Neural cell (in vitro differentiated cells): ENCODE measurements around the gene IGF2R. TPM values are rescaled to one million over a fixed set of nuclear protein-coding genes. Genes with fewer than 3 reads are reported as not detected.

Source experiments
- H2AFZ ChIP-seq: fragments of 200-600, 300-800 bp; sonication (generic), shearing (Covaris generic); 2 replicates; pipeline ENCODE4 v1.6.0; 2014; ENCODE audit warnings: low read depth, mild to moderate bottlenecking, antibody characterized with exemption, low read length, moderate library complexity
- H3F3A ChIP-seq: fragments of 200-600 bp; shearing (Covaris generic); 2 replicates; pipeline ENCODE4 v1.6.1; 2016; ENCODE audit warnings: mild to moderate bottlenecking, moderate library complexity, mixed read lengths, antibody characterized with exemption, low read length; ENCODE audit not compliant: insufficient read depth, poor library complexity, severe bottlenecking
- H3K27ac ChIP-seq: fragments of 200-600, 300-800 bp; sonication (generic), shearing (Covaris generic); 2 replicates; pipeline ENCODE4 v1.5.1; 2014; ENCODE audit warnings: mild to moderate bottlenecking, low read length, moderate library complexity
- H3K27me3 ChIP-seq: fragments of 300-800, 200-600 bp; sonication (generic), shearing (Covaris generic); 2 replicates; pipeline ENCODE4 v1.6.0; 2014; ENCODE audit warnings: mild to moderate bottlenecking, low read depth, low read length, moderate library complexity; ENCODE audit not compliant: insufficient read depth
- H3K36me3 ChIP-seq: fragments of 300-800, 200-600 bp; sonication (generic), shearing (Covaris generic); 2 replicates; pipeline ENCODE4 v1.5.1; 2014; ENCODE audit warnings: mild to moderate bottlenecking, antibody characterized with exemption, low read length, moderate library complexity; ENCODE audit not compliant: insufficient read depth
- H3K4me2 ChIP-seq: fragments of 300-800, 200-600 bp; sonication (generic), shearing (Covaris generic); 2 replicates; pipeline ENCODE4 v1.6.0; 2014; ENCODE audit warnings: mild to moderate bottlenecking, low read length
- H3K4me3 ChIP-seq: fragments of 300-800, 200-600 bp; sonication (generic), shearing (Covaris generic); 2 replicates; pipeline ENCODE4 v1.5.1; 2014; ENCODE audit warnings: mild to moderate bottlenecking, low read length, moderate library complexity
- H3K79me2 ChIP-seq: fragments of 200-600 bp; shearing (Covaris generic); replicated peaks from 2 replicates; pipeline ENCODE4 v1.6.0; 2014; ENCODE audit warnings: mild to moderate bottlenecking, low read length, moderate library complexity; ENCODE audit not compliant: insufficient read depth
- H3K9ac ChIP-seq: fragments of 300-800, 200-600 bp; sonication (generic), shearing (Covaris generic); 2 replicates; pipeline ENCODE4 v1.6.1; 2016; ENCODE audit warnings: mild to moderate bottlenecking, low read length, mixed read lengths
- H3K9me2 ChIP-seq: fragments of 200-600 bp; shearing (Covaris generic); 2 replicates; pipeline ENCODE4 v1.6.1; 2016; ENCODE audit warnings: mild to moderate bottlenecking, low read length, mixed read lengths; ENCODE audit not compliant: insufficient read depth
- H3K9me3 ChIP-seq: fragments of 200-600, 300-800 bp; sonication (generic), shearing (Covaris generic); 2 replicates; pipeline ENCODE4 v1.6.1; 2016; ENCODE audit warnings: mild to moderate bottlenecking, mixed run types, low read length, moderate library complexity, mixed read lengths
- H4K20me1 ChIP-seq: fragments of 200-600 bp; shearing (Covaris generic); 2 replicates; pipeline ENCODE4 v1.6.1; 2016; ENCODE audit warnings: mild to moderate bottlenecking, mixed run types; ENCODE audit not compliant: insufficient read depth
- EP300 ChIP-seq: fragments of 450-650 bp; conservative IDR thresholded peaks from 2 replicates; pipeline ENCODE4 v1.6.1; 2014; ENCODE audit warnings: antibody characterized with exemption, mild to moderate bottlenecking, moderate library complexity; ENCODE audit not compliant: poor library complexity, severe bottlenecking
- EZH2 ChIP-seq: fragments of 200-600, 300-800 bp; shearing (Covaris generic), sonication (generic); IDR thresholded peaks from 2 replicates; pipeline ENCODE4 v1.6.1; 2014; ENCODE audit warnings: antibody characterized with exemption, low read length, borderline replicate concordance, mild to moderate bottlenecking; ENCODE audit not compliant: insufficient read depth, poor library complexity, severe bottlenecking
- MXI1 ChIP-seq: fragments of 450-650 bp; conservative IDR thresholded peaks from 2 replicates; pipeline ENCODE4 v1.6.1; 2014; ENCODE audit warnings: antibody characterized with exemption, mild to moderate bottlenecking; ENCODE audit not compliant: poor library complexity, severe bottlenecking
- POLR2AphosphoS5 ChIP-seq: IDR thresholded peaks from 2 replicates; pipeline ENCODE4 v1.6.1; 2012
- RAD21 ChIP-seq: fragments of 450-650 bp; conservative IDR thresholded peaks from 2 replicates; pipeline ENCODE4 v1.6.1; 2014; ENCODE audit warnings: antibody characterized with exemption, mild to moderate bottlenecking, moderate library complexity
- SMC3 ChIP-seq: fragments of 450-650 bp; conservative IDR thresholded peaks from 2 replicates; pipeline ENCODE4 v1.6.1; 2014; ENCODE audit warnings: antibody characterized with exemption, mild to moderate bottlenecking, moderate library complexity; ENCODE audit not compliant: poor library complexity
- TAF1 ChIP-seq: IDR thresholded peaks from 2 replicates; pipeline ENCODE4 v1.6.1; 2012; ENCODE audit warnings: low read depth
- polyA plus RNA-seq: library from polyadenylated mRNA; depleted of rRNA; stranded (reverse); fragments of >200 nt; gene quantifications from 2 replicates; pipeline ENCODE4 v1.2.3, GENCODE V29; 2014
- TF ChIP-seq, protein P1 (sequence below): IDR thresholded peaks from 2 replicates; pipeline ENCODE4 v1.6.1; 2012; ENCODE audit warnings: borderline replicate concordance
- TF ChIP-seq, protein P2 (sequence below): fragments of 450-650 bp; IDR thresholded peaks from 2 replicates; pipeline ENCODE4 v1.5.1; 2014; ENCODE audit warnings: antibody characterized with exemption, mild to moderate bottlenecking, moderate library complexity; ENCODE audit not compliant: poor library complexity, severe bottlenecking

Gene IGF2R
- polyA plus RNA-seq, 1 donor from 2014 or later: 15.0 TPM

DNA sequence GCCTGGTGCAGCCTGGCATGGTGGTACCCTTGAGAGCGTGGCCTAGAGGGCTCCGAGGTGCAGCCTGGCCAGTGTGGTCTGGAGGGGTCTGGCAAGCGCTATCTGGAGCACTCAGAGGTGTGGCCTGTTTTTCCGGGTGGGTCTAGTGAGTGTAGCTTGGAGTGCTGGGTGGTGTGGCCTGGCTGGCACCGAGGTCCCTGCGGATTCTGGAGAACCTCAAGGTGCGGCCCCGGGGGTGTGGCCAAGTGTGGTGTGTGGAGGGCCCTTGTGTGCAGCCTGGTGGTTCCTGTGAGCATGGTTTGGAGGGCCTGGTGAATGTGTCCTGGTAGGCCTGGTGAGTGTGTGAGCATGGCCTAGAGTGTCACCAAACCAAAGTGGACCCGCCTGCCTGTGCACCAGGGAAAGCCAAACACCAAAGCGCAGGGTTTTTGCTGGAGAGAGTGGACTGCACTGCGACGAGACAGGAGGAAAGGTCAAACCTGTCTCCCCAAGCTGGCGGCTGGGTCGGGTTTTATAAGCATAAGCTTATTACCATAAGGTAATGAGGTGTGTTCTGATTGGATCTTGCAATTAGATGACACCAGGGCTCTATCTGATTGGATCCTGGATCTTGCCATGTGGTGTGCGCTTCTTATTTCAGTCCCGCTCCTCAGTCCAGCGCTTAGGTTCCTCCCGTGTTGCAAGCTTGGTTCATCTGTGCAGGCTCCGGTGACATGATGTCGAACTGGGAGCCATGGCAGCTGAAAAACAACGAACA lies 35.7 kb downstream of the IGF2R start:
- H3K9ac ChIP-seq: no peak overlapping the region
- no peaks in the 10 kb centered on the region for H3K27me3 ChIP-seq
- no peak overlapping the region for H3K4me3 ChIP-seq
- H3K27ac ChIP-seq: no peak overlapping the region
- no peaks in the 10 kb centered on the region for H3K36me3 ChIP-seq
- TF ChIP-seq, protein P1, sequence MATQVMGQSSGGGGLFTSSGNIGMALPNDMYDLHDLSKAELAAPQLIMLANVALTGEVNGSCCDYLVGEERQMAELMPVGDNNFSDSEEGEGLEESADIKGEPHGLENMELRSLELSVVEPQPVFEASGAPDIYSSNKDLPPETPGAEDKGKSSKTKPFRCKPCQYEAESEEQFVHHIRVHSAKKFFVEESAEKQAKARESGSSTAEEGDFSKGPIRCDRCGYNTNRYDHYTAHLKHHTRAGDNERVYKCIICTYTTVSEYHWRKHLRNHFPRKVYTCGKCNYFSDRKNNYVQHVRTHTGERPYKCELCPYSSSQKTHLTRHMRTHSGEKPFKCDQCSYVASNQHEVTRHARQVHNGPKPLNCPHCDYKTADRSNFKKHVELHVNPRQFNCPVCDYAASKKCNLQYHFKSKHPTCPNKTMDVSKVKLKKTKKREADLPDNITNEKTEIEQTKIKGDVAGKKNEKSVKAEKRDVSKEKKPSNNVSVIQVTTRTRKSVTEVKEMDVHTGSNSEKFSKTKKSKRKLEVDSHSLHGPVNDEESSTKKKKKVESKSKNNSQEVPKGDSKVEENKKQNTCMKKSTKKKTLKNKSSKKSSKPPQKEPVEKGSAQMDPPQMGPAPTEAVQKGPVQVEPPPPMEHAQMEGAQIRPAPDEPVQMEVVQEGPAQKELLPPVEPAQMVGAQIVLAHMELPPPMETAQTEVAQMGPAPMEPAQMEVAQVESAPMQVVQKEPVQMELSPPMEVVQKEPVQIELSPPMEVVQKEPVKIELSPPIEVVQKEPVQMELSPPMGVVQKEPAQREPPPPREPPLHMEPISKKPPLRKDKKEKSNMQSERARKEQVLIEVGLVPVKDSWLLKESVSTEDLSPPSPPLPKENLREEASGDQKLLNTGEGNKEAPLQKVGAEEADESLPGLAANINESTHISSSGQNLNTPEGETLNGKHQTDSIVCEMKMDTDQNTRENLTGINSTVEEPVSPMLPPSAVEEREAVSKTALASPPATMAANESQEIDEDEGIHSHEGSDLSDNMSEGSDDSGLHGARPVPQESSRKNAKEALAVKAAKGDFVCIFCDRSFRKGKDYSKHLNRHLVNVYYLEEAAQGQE: no peak
- TF ChIP-seq MXI1 (no peak), POLR2AphosphoS5 (no peak), EP300 (no peak), TAF1 (no peak), EZH2 (no peak), SMC3 (no peak), RAD21 (no peak)
- TF ChIP-seq, protein P2, sequence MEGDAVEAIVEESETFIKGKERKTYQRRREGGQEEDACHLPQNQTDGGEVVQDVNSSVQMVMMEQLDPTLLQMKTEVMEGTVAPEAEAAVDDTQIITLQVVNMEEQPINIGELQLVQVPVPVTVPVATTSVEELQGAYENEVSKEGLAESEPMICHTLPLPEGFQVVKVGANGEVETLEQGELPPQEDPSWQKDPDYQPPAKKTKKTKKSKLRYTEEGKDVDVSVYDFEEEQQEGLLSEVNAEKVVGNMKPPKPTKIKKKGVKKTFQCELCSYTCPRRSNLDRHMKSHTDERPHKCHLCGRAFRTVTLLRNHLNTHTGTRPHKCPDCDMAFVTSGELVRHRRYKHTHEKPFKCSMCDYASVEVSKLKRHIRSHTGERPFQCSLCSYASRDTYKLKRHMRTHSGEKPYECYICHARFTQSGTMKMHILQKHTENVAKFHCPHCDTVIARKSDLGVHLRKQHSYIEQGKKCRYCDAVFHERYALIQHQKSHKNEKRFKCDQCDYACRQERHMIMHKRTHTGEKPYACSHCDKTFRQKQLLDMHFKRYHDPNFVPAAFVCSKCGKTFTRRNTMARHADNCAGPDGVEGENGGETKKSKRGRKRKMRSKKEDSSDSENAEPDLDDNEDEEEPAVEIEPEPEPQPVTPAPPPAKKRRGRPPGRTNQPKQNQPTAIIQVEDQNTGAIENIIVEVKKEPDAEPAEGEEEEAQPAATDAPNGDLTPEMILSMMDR: no peak
- peaks cover 35% of the 10 kb centered on the region for H3K79me2 ChIP-seq
- no peak overlapping the region for H2AFZ ChIP-seq
- H3K9me3 ChIP-seq: no peaks in the 10 kb centered on the region
- H4K20me1 ChIP-seq: no peaks in the 10 kb centered on the region
- H3K9me2 ChIP-seq: no peaks in the 10 kb centered on the region
- no peak overlapping the region for H3K4me2 ChIP-seq
- H3F3A ChIP-seq: no peaks in the 10 kb centered on the region

DNA sequence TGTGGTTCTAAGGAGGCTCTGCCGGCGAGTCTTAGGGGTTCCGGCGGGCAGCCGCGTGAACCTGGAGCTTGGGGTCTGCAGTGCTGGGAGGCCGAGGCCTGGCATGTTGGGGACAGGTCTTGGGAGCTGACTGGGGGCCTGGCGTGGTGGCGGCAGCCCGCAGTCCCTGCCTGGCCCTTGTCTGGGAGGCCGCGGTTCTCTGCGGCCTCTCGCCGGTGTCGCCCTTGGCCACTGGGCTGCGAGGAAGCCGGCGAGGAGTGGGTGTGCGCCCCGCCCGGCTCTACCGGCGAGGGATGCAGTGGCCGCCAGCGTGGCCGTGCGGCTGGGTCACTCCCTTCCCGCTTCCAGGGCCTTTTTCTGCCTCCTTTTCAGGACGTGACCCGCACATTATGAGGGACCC lies 36.3 kb downstream of the IGF2R start:
- Histone ChIP-seq H3K9ac (no peak overlapping the region), H3K79me2 (peaks cover 35% of the 10 kb centered on the region), H3K36me3 (no peaks in the 10 kb centered on the region), H4K20me1 (no peaks in the 10 kb centered on the region), H3K27me3 (no peaks in the 10 kb centered on the region), H3K4me3 (no peak overlapping the region), H3K4me2 (no peak overlapping the region), H3K27ac (no peak overlapping the region), H3K9me3 (no peaks in the 10 kb centered on the region), H3F3A (no peaks in the 10 kb centered on the region), H3K9me2 (no peaks in the 10 kb centered on the region), H2AFZ (no peak overlapping the region)
- TF ChIP-seq, protein P1: no peak
- TF ChIP-seq MXI1 (no peak), TAF1 (no peak)
